KMS-11 (cell line): ENCODE measurements around the gene TMEM80.

Experiments
- H2AFZ ChIP-seq: fragments of 200-600 bp; sonication (generic); 2 replicates; pipeline ENCODE4 v1.6.1; 2016; ENCODE audit warnings: antibody characterized with exemption, mixed run types, low read depth
- H3K27ac ChIP-seq: fragments of 200-600 bp; sonication (generic); 2 replicates; pipeline ENCODE4 v1.6.1; 2016; ENCODE audit warnings: mild to moderate bottlenecking, mixed run types
- H3K27me3 ChIP-seq: fragments of 200-600 bp; sonication (generic); 2 replicates; pipeline ENCODE4 v1.6.1; 2017; ENCODE audit warnings: mild to moderate bottlenecking, low read depth, mixed run types, moderate library complexity; ENCODE audit not compliant: insufficient read depth
- H3K36me3 ChIP-seq: fragments of 200-600 bp; sonication (generic); 2 replicates; pipeline ENCODE4 v1.6.1; 2017; ENCODE audit warnings: mild to moderate bottlenecking, mixed run types; ENCODE audit not compliant: insufficient read depth
- H3K4me1 ChIP-seq: fragments of 200-600 bp; sonication (generic); 2 replicates; pipeline ENCODE4 v1.6.1; 2016; ENCODE audit warnings: mild to moderate bottlenecking, low read depth, mixed run types; ENCODE audit not compliant: poor library complexity, severe bottlenecking
- H3K4me2 ChIP-seq: fragments of 200-600 bp; sonication (generic); 2 replicates; pipeline ENCODE4 v1.7.0; 2016; ENCODE audit warnings: mild to moderate bottlenecking, mixed run types
- H3K4me3 ChIP-seq: fragments of 200-600 bp; sonication (generic); IDR thresholded peaks from 2 replicates; pipeline ENCODE4 v1.6.1; 2017; ENCODE audit warnings: low read depth, low read length, mixed read lengths; ENCODE audit not compliant: insufficient read depth
- H3K79me2 ChIP-seq: fragments of 200-600 bp; sonication (generic); 2 replicates; pipeline ENCODE4 v1.6.1; 2016; ENCODE audit warnings: low read depth, mixed run types; ENCODE audit not compliant: insufficient read depth
- H3K9ac ChIP-seq: fragments of 200-600 bp; sonication (generic); 2 replicates; pipeline ENCODE4 v1.6.1; 2016; ENCODE audit warnings: mild to moderate bottlenecking, mixed run types
- H4K20me1 ChIP-seq: fragments of 200-600 bp; sonication (generic); 2 replicates; pipeline ENCODE4 v1.6.1; 2016; ENCODE audit warnings: mild to moderate bottlenecking, mixed run types; ENCODE audit not compliant: insufficient read depth
- CTCF ChIP-seq: fragments of 200-600 bp; sonication (generic); conservative IDR thresholded peaks from 2 replicates; pipeline ENCODE4 v1.6.1; 2017; ENCODE audit warnings: low read depth, mild to moderate bottlenecking, antibody characterized with exemption, low read length, moderate library complexity, mixed read lengths

TMEM80 gene

GRCh38 chr11:720642-721246, 25.1 kb downstream of the TMEM80 start:
- H3K27me3 ChIP-seq = peaks cover 17% of the 10 kb centered on the region
- H3K79me2 ChIP-seq = no peaks in the 10 kb centered on the region
- H2AFZ ChIP-seq = no peak overlapping the region; the same call in 1 of the 2 replicates
- peaks cover 46% of the 10 kb centered on the region for H3K4me1 ChIP-seq
- H3K27ac ChIP-seq = no peak overlapping the region
- no peaks in the 10 kb centered on the region for H3K36me3 ChIP-seq
- H3K4me3 ChIP-seq = no peak overlapping the region
- no peak overlapping the region for H3K9ac ChIP-seq
- H3K4me2 ChIP-seq = peak overlapping the region; percentile 97
- H4K20me1 ChIP-seq = no peaks in the 10 kb centered on the region
- no peak for TF ChIP-seq CTCF

- peaks cover 48% of the 10 kb centered on the region for H3K4me1 ChIP-seq
- no peaks in the 10 kb centered on the region for H3K36me3 ChIP-seq
- H2AFZ ChIP-seq = peak overlapping the region; percentile 76; the same call in 1 of the 2 replicates
- no peak overlapping the region for H3K4me3 ChIP-seq
- no peak overlapping the region for H3K27ac ChIP-seq
- H4K20me1 ChIP-seq = no peaks in the 10 kb centered on the region
- H3K4me2 ChIP-seq = peak overlapping the region; percentile 97
- H3K9ac ChIP-seq = no peak overlapping the region
- H3K79me2 ChIP-seq = no peaks in the 10 kb centered on the region
- H3K27me3 ChIP-seq = peaks cover 17% of the 10 kb centered on the region
- TF ChIP-seq CTCF = no peak
Observed at GRCh38 chr11:721247-721740, 25.7 kb downstream of the TMEM80 start.

- Histone ChIP-seq H3K79me2 (no peaks in the 10 kb centered on the region), H3K27ac (no peak overlapping the region), H3K4me2 (peak overlapping the region; percentile 97), H2AFZ (peak overlapping the region; percentile 76), H3K4me3 (no peak overlapping the region), H3K4me1 (peaks cover 52% of the 10 kb centered on the region), H3K27me3 (peaks cover 17% of the 10 kb centered on the region), H3K36me3 (no peaks in the 10 kb centered on the region), H3K9ac (no peak overlapping the region; the same call in 1 of the 2 replicates), H4K20me1 (no peaks in the 10 kb centered on the region)
- TF ChIP-seq CTCF = no peak
Observed at GRCh38 chr11:721741-722345, 26.2 kb downstream of the TMEM80 start.

- Histone ChIP-seq H3K27me3 (peaks cover 13% of the 10 kb centered on the region), H2AFZ (peak overlapping the region; percentile 76), H3K27ac (no peak overlapping the region), H3K79me2 (no peaks in the 10 kb centered on the region), H3K4me1 (peaks cover 57% of the 10 kb centered on the region), H3K36me3 (no peaks in the 10 kb centered on the region), H3K4me3 (no peak overlapping the region), H3K9ac (no peak overlapping the region; the same call in 1 of the 2 replicates), H4K20me1 (no peaks in the 10 kb centered on the region), H3K4me2 (peak overlapping the region; percentile 97)
- TF ChIP-seq CTCF = no peak
Observed at GRCh38 chr11:722346-722811, 26.8 kb downstream of the TMEM80 start.
